HepG2 (cell line): Measurements from ENCODE around the gene MAST1. TPM values are rescaled to one million over a fixed set of nuclear protein-coding genes. Genes with fewer than 3 reads are reported as not detected.

Experiments used
- ARNT2 ChIP-seq: sonication (generic); formaldehyde crosslinking; IDR thresholded peaks from 2 replicates; pipeline ENCODE4 v1.8.0; 2022; ENCODE audit warnings: mild to moderate bottlenecking, low read depth, missing genetic modification reagents, moderate library complexity
- HNF4G ChIP-seq, 2 experiments: sonication (generic) in 1 of 2; formaldehyde crosslinking in 1 of 2; IDR thresholded peaks; 2 replicates each; pipeline versions ENCODE4 v1.4.0 to v1.6.1; 2011 to 2020; ENCODE audit warnings: borderline replicate concordance in 2 of 2, low read depth in 2 of 2, mild to moderate bottlenecking in 2 of 2, low read length in 1 of 2, missing genetic modification reagents in 1 of 2, moderate library complexity in 1 of 2
- IRF2 ChIP-seq: IDR thresholded peaks from 2 replicates; pipeline ENCODE4 v1.6.1; 2018; ENCODE audit warnings: missing genetic modification reagents, missing compliant biosample characterization
- KDM4B ChIP-seq: sonication (generic); formaldehyde crosslinking; IDR thresholded peaks from 2 replicates; pipeline ENCODE4 v1.4.0; 2020; ENCODE audit warnings: missing genetic modification reagents
- PHF20 ChIP-seq: sonication (generic); formaldehyde crosslinking; IDR thresholded peaks from 2 replicates; pipeline ENCODE4 v1.5.0; 2020; ENCODE audit warnings: mild to moderate bottlenecking, missing genetic modification reagents
- PITX1 ChIP-seq: sonication (generic); formaldehyde crosslinking; IDR thresholded peaks from 2 replicates; pipeline ENCODE4 v1.5.1; 2020; ENCODE audit warnings: mild to moderate bottlenecking, missing genetic modification reagents
- ZNF484 ChIP-seq: sonication (generic); formaldehyde crosslinking; IDR thresholded peaks from 2 replicates; pipeline ENCODE4 v1.5.1; 2020; ENCODE audit warnings: mild to moderate bottlenecking, low read depth, missing genetic modification reagents, borderline replicate concordance
- ZNF496 ChIP-seq: sonication (generic); formaldehyde crosslinking; IDR thresholded peaks from 2 replicates; pipeline ENCODE4 v1.8.1; 2023; ENCODE audit warnings: mild to moderate bottlenecking, moderate library complexity, missing genetic modification reagents; ENCODE audit not compliant: insufficient replicate concordance
- ZNF543 ChIP-seq: sonication (generic); formaldehyde crosslinking; IDR thresholded peaks from 2 replicates; pipeline ENCODE4 v1.4.0; 2020; ENCODE audit warnings: mild to moderate bottlenecking, missing genetic modification reagents
- ZNF558 ChIP-seq: sonication (generic); formaldehyde crosslinking; IDR thresholded peaks from 2 replicates; pipeline ENCODE4 v1.9.0; 2022; ENCODE audit warnings: mild to moderate bottlenecking, missing genetic modification reagents, borderline replicate concordance
- ZNF777 ChIP-seq: sonication (generic); formaldehyde crosslinking; IDR thresholded peaks from 2 replicates; pipeline ENCODE4 v1.4.0; 2020; ENCODE audit warnings: missing genetic modification reagents
- polyA plus RNA-seq, 8 experiments: library from polyadenylated mRNA; depleted of rRNA in 3 of 8; stranded (reverse) in 7 of 8; unstranded in 1 of 8; fragments of >200 nt; fragmentation: Illumina TruSeq in 4 of 8; extraction: Trizol in 4 of 8; gene quantifications; 2 replicates each; pipeline versions ENCODE4 v1.2.1 to v1.2.3, GENCODE V29; 2011 to 2016; ENCODE audit warnings: low read depth in 4 of 8, missing spikeins in 1 of 8, mixed read lengths in 1 of 8; ENCODE audit not compliant: insufficient read depth in 1 of 8
- total RNA-seq, 5 experiments: library from RNA; depleted of rRNA; stranded (reverse); fragments of >200 nt; fragmentation: Illumina TruSeq; extraction: Trizol; gene quantifications; 2 replicates each; pipeline ENCODE4 v1.2.3, GENCODE V29; 2016; ENCODE audit warnings: low read depth in 1 of 5
- TF ChIP-seq, protein P1 (sequence below): sonication (generic); formaldehyde crosslinking; IDR thresholded peaks from 2 replicates; pipeline ENCODE4 v1.9.0; 2021; ENCODE audit warnings: missing genetic modification reagents, mild to moderate bottlenecking, borderline replicate concordance
- TF ChIP-seq, protein P2 (sequence below): sonication (generic); formaldehyde crosslinking; conservative IDR thresholded peaks from 2 replicates; pipeline ENCODE4 v1.4.0; 2020; ENCODE audit warnings: missing genetic modification reagents
- TF ChIP-seq, protein P3 (sequence below): sonication (generic); formaldehyde crosslinking; IDR thresholded peaks from 2 replicates; pipeline ENCODE4 v1.5.1; 2020; ENCODE audit warnings: missing genetic modification reagents, mild to moderate bottlenecking, borderline replicate concordance
- TF ChIP-seq, protein P4 (sequence below): sonication (generic); formaldehyde crosslinking; IDR thresholded peaks from 2 replicates; pipeline ENCODE4 v1.5.1; 2020; ENCODE audit warnings: mild to moderate bottlenecking, moderate library complexity, missing genetic modification reagents
- TF ChIP-seq, protein P5 (sequence below): IDR thresholded peaks from 2 replicates; pipeline ENCODE4 v1.6.1; 2016; ENCODE audit warnings: missing genetic modification reagents, missing compliant biosample characterization
- TF ChIP-seq, protein P6 (sequence below): sonication (generic); formaldehyde crosslinking; IDR thresholded peaks from 2 replicates; pipeline ENCODE4 v1.5.1; 2020; ENCODE audit warnings: mild to moderate bottlenecking, missing genetic modification reagents

MAST1 gene
- total and polyA plus RNA-seq, 2 of the 13 experiments (the other 11 are each of a cell fraction or from before 2014, with no cell fraction given): 0.73 to 4.7 TPM

DNA sequence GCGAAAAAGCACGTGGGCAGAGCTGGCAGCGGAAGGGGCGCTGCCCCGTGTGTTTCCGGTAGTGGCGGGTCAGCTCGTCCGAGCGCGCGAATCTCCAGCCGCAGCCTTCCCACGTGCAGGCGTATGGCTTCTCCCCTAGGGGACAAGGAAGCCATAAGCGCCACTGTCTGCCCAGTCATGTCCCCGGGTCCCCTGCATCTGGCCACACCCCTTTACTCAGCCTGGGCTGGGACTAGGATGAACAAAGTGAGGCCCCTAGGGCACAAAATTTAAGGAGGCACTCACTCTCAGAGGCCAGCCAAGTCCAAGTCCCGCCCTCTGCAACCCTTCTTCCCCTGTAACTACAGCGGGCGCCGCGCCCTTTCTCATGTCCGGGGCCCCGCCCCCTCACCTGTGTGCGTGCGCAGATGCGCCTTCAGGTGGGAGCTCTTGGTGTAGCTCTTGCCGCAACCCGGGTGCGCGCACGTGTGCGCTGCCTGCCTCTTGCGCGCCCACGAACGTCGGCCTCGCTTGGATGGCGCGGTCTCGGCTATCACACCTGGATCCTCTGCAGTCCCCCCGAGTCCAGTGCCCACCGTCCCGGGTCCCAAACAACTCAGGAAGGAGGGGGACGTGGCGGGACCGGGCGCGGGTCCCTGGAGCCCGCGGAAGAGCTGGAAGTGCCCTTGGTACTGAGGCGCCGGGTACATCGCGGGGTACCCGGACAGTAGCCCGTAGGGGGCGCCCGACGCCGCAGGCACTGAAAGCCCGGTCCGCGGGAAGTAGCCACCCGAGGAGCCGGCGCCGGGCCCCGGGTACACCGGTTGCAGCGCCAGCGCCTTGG, 46.8 kb downstream of the MAST1 start (continued):
- TF ChIP-seq, protein P1, sequence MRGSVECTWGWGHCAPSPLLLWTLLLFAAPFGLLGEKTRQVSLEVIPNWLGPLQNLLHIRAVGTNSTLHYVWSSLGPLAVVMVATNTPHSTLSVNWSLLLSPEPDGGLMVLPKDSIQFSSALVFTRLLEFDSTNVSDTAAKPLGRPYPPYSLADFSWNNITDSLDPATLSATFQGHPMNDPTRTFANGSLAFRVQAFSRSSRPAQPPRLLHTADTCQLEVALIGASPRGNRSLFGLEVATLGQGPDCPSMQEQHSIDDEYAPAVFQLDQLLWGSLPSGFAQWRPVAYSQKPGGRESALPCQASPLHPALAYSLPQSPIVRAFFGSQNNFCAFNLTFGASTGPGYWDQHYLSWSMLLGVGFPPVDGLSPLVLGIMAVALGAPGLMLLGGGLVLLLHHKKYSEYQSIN: no peak
- no peak for TF ChIP-seq ZNF543 (CRISPR knock-in tag)
- TF ChIP-seq, protein P2, sequence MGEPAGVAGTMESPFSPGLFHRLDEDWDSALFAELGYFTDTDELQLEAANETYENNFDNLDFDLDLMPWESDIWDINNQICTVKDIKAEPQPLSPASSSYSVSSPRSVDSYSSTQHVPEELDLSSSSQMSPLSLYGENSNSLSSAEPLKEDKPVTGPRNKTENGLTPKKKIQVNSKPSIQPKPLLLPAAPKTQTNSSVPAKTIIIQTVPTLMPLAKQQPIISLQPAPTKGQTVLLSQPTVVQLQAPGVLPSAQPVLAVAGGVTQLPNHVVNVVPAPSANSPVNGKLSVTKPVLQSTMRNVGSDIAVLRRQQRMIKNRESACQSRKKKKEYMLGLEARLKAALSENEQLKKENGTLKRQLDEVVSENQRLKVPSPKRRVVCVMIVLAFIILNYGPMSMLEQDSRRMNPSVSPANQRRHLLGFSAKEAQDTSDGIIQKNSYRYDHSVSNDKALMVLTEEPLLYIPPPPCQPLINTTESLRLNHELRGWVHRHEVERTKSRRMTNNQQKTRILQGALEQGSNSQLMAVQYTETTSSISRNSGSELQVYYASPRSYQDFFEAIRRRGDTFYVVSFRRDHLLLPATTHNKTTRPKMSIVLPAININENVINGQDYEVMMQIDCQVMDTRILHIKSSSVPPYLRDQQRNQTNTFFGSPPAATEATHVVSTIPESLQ (CRISPR knock-in tag): no peak
- TF ChIP-seq, protein P3, sequence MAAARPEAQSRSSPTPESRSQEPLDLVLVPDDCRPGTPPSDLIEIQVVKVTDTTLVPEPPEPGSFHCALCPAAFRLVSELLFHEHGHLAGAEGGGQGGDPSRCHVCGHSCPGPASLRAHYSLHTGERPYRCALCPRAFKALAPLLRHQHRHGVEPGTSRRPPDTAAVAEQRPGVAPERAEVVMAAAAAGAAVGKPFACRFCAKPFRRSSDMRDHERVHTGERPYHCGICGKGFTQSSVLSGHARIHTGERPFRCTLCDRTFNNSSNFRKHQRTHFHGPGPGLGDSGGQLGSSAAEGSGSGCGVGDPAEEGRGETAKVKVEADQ (CRISPR knock-in tag): no peak
- no peak for TF ChIP-seq HNF4G (IDR thresholded peaks at IDR 0.05; ENCODE audit: borderline replicate concordance, low read depth, low read length)
- no peak for TF ChIP-seq HNF4G (CRISPR knock-in tag; IDR thresholded peaks at IDR 0.05; ENCODE audit: borderline replicate concordance, low read depth)
- TF ChIP-seq, protein P4, sequence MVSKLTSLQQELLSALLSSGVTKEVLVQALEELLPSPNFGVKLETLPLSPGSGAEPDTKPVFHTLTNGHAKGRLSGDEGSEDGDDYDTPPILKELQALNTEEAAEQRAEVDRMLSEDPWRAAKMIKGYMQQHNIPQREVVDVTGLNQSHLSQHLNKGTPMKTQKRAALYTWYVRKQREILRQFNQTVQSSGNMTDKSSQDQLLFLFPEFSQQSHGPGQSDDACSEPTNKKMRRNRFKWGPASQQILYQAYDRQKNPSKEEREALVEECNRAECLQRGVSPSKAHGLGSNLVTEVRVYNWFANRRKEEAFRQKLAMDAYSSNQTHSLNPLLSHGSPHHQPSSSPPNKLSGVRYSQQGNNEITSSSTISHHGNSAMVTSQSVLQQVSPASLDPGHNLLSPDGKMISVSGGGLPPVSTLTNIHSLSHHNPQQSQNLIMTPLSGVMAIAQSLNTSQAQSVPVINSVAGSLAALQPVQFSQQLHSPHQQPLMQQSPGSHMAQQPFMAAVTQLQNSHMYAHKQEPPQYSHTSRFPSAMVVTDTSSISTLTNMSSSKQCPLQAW: no peak
- no peak for TF ChIP-seq ZNF558 (CRISPR knock-in tag)
- no peak for TF ChIP-seq KDM4B (CRISPR knock-in tag)
- TF ChIP-seq ZNF777 (CRISPR knock-in tag): peak; percentile 83
- no peak for TF ChIP-seq ARNT2
- no peak for TF ChIP-seq ZNF484 (CRISPR knock-in tag)
- no peak for TF ChIP-seq ZNF496
- TF ChIP-seq, protein P5, sequence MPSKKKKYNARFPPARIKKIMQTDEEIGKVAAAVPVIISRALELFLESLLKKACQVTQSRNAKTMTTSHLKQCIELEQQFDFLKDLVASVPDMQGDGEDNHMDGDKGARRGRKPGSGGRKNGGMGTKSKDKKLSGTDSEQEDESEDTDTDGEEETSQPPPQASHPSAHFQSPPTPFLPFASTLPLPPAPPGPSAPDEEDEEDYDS: no peak
- TF ChIP-seq IRF2 (CRISPR knock-in tag): no peak
- TF ChIP-seq, protein P6, sequence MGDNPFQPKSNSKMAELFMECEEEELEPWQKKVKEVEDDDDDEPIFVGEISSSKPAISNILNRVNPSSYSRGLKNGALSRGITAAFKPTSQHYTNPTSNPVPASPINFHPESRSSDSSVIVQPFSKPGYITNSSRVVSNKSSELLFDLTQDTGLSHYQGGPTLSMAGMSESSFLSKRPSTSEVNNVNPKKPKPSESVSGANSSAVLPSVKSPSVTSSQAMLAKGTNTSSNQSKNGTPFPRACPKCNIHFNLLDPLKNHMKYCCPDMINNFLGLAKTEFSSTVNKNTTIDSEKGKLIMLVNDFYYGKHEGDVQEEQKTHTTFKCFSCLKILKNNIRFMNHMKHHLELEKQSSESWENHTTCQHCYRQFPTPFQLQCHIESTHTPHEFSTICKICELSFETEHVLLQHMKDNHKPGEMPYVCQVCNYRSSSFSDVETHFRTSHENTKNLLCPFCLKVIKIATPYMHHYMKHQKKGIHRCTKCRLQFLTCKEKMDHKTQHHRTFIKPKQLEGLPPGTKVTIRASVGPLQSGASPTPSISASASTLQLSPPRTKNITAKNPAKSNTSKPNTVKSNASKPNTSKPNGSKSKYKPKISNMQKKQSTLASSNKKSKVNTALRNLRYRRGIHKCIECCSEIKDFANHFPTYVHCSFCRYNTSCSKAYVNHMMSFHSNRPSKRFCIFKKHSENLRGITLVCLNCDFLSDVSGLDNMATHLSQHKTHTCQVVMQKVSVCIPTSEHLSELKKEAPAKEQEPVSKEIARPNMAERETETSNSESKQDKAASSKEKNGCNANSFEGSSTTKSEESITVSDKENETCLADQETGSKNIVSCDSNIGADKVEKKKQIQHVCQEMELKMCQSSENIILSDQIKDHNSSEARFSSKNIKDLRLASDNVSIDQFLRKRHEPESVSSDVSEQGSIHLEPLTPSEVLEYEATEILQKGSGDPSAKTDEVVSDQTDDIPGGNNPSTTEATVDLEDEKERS (CRISPR knock-in tag): 0 out of 2 replicates have a peak, but pooled peaks have one; percentile 16
- no peak for TF ChIP-seq PITX1 (CRISPR knock-in tag)
- 0 out of 2 replicates have a peak, but pooled peaks have one; percentile 19 for TF ChIP-seq PHF20 (CRISPR knock-in tag)
